ENCODE data around the gene RETN. TPM values are rescaled to one million over a fixed set of nuclear protein-coding genes. Genes with fewer than 3 reads are reported as not detected.

Gene RETN
- total RNA-seq, 1 donor from 2014 or later, result not detected

DNA sequence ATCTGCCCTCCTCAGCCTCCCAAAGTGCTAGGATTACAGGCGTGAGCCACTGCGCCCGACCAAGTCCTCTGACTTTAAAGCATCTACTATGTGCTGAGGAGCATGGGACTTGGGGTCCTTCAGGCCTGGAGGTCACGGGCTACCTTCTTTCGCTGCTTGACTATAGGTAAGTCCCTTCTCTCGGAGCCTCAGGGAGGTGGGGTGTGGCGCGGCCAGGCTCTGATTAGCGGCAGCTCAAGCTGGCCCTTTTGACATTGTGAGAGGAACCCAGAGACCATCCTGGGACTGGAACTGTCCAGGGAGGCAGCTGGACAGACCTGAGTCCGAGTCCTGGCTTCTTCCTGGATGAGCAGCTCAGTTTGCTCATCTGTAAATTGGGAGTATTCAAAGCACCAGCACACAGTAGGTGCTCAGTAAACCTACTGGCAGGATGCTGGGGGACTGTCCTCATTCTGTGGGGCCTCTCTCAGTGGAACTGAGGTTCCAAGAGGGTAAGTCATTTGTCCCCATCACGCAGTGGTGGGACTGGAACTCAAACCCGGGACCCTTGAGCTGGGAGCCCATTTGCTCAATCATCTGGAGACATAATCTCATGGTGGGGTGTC is 32.3 kb downstream of the RETN start:
- Histone ChIP-seq H3K4me2 (ENCODE audit: low read length) (no peak overlapping the region), H3K9me3 (ENCODE audit: insufficient read depth, low read depth, low read length) (no peaks in the 10 kb centered on the region), H3K4me3 (ENCODE audit: insufficient read depth, low read depth, low read length) (no peak overlapping the region), H3K27me3 (ENCODE audit: insufficient read depth, low read length) (no peaks in the 10 kb centered on the region), H3K79me2 (ENCODE audit: insufficient read depth, low read length) (no peaks in the 10 kb centered on the region), H3K9ac (ENCODE audit: low read length) (no peak overlapping the region), H2AFZ (ENCODE audit: low read depth, low read length) (no peak overlapping the region), H3K36me3 (ENCODE audit: insufficient read depth, low read length) (no peaks in the 10 kb centered on the region), H4K20me1 (ENCODE audit: insufficient read depth, low read length) (no peaks in the 10 kb centered on the region), H3K4me1 (ENCODE audit: insufficient read depth, low read length) (no peaks in the 10 kb centered on the region), H3K27ac (ENCODE audit: low read depth, low read length) (no peak overlapping the region)
- DNase-seq (ENCODE audit: low read depth), result no peak
- Mint-ChIP-seq H3K4me3 (ENCODE audit: unreplicated experiment) (no peak overlapping the region), H3K27me3 (ENCODE audit: low read depth, unreplicated experiment) (peaks cover 54% of the 10 kb centered on the region), H3K4me1 (ENCODE audit: low read depth, unreplicated experiment) (no peaks in the 10 kb centered on the region), H3K27ac (ENCODE audit: unreplicated experiment) (no peak overlapping the region), H3K9me3 (ENCODE audit: unreplicated experiment) (no peaks in the 10 kb centered on the region), H3K36me3 (ENCODE audit: low read depth, unreplicated experiment) (no peaks in the 10 kb centered on the region)
- TF ChIP-seq CTCF (IDR thresholded peaks at IDR 0.05; ENCODE audit: insufficient read depth, low read depth, low read length) (no peak), EZH2 (IDR thresholded peaks at IDR 0.05; ENCODE audit: insufficient read depth, low read length) (no peak)
- no peak for FAIRE-seq

- H3K36me3 Mint-ChIP-seq (ENCODE audit: low read depth, unreplicated experiment), result no peaks in the 10 kb centered on the region
- H3K27me3 ChIP-seq (ENCODE audit: insufficient read depth, low read length), result no peaks in the 10 kb centered on the region
- TF ChIP-seq EZH2 (IDR thresholded peaks at IDR 0.05; ENCODE audit: insufficient read depth, low read length) (no peak), CTCF (IDR thresholded peaks at IDR 0.05; ENCODE audit: insufficient read depth, low read depth, low read length) (no peak)
Measured at GRCh38 chr19:7701654-7702457, 33.0 kb downstream of the RETN start, which contains the start of gene FCER2. Gene FCER2, minus strand, starts transcription at chr19:7702131. Its CDS starts 2,371 bp downstream, at chr19:7699760.

More at GRCh38 chr19:7701654-7702457, 33.0 kb downstream of the RETN start, which contains the start of gene FCER2:
- Histone ChIP-seq H3K36me3 (ENCODE audit: insufficient read depth, low read length) (no peaks in the 10 kb centered on the region), H3K27ac (ENCODE audit: low read depth, low read length) (no peak within 1 kb of the TSS), H3K9me3 (ENCODE audit: insufficient read depth, low read depth, low read length) (no peaks in the 10 kb centered on the region), H4K20me1 (ENCODE audit: insufficient read depth, low read length) (no peaks in the 10 kb centered on the region), H3K4me3 (ENCODE audit: insufficient read depth, low read depth, low read length) (no peak within 1 kb of the TSS), H3K79me2 (ENCODE audit: insufficient read depth, low read length) (no peaks in the 10 kb centered on the region), H3K4me2 (ENCODE audit: low read length) (no peak within 1 kb of the TSS), H3K4me1 (ENCODE audit: insufficient read depth, low read length) (no peaks in the 10 kb centered on the region), H2AFZ (ENCODE audit: low read depth, low read length) (no peak within 1 kb of the TSS), H3K9ac (ENCODE audit: low read length) (no peak within 1 kb of the TSS)
- H3K27ac Mint-ChIP-seq (ENCODE audit: unreplicated experiment), result no peak within 1 kb of the TSS
- H3K9me3 Mint-ChIP-seq (ENCODE audit: unreplicated experiment), result no peaks in the 10 kb centered on the region
- no peak for DNase-seq (ENCODE audit: low read depth)
- no peak within 1 kb of the TSS for H3K4me3 Mint-ChIP-seq (ENCODE audit: unreplicated experiment)
- peaks cover 57% of the 10 kb centered on the region for H3K27me3 Mint-ChIP-seq (ENCODE audit: low read depth, unreplicated experiment)
- H3K4me1 Mint-ChIP-seq (ENCODE audit: low read depth, unreplicated experiment), result no peaks in the 10 kb centered on the region
- FAIRE-seq, result no peak
